Measurements from ENCODE around the gene ST3GAL5.

Gene ST3GAL5

DNA sequence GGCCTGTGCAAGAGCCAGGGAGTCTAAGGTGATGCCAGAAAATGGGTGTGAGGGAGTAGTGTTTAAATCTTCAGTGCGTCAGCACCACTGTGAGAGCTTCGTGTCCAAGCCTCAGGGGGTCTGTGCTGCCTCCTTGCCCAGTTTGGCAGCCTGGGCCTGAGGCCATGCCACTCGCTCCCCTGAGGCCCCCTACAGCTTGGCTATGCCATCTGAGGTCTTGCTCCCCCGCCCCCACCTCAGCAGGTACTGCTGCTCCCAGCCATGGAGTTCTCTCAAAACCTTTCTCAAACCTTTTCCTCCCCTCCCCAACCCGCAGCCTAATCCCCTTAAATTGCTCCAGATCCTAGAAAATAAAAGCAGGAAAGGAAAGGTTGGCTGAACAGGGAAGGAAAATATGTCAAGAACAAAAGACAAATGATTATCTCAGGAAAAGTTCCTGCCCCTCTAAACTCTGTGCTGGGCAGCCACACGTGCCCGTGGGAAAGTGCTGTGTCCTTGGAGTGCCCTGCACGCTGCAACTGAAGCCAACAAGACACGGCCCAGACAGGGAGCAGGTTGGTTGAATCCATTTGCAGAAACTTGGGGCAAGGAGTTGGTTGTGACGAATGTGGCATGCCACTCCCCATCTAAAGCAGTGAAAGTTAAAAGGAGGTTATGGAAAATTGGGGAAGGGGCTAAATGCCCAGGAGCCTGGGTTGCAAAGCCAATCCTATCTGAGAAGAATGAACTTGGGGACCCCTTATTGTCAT lies 73.8 kb downstream of the ST3GAL5 start:
- H2BK15ac ChIP-seq (ENCODE audit: low read length): no peak overlapping the region
- no peak overlapping the region for H2BK12ac ChIP-seq (ENCODE audit: low read length)
- H3K4me2 ChIP-seq (ENCODE audit: insufficient read depth, low read length, poor library complexity, severe bottlenecking): no peak overlapping the region
- no CpG with 5 or more reads among the region's 10 CpGs for WGBS, 2 donors (ENCODE audit: extremely low coverage in 2 of 2, insufficient read length in 2 of 2, insufficient replicate concordance in 1 of 2)
- no peak overlapping the region for H4K91ac ChIP-seq (ENCODE audit: low read depth, low read length, poor library complexity)
- H3K23ac ChIP-seq (ENCODE audit: low read depth, low read length, poor library complexity): no peak overlapping the region
- H3K79me1 ChIP-seq (ENCODE audit: low read depth, low read length): no peaks in the 10 kb centered on the region
- no peak overlapping the region for H2BK120ac ChIP-seq (ENCODE audit: low read depth, low read length)
- H3K27me3 ChIP-seq (ENCODE audit: control insufficient read depth in 3 of 3, insufficient read depth in 3 of 3, low read depth in 1 of 3, low read length in 3 of 3): no peaks in the 10 kb centered on the region
- H2AFZ ChIP-seq (ENCODE audit: low read length): no peak overlapping the region
- H3K4me3 ChIP-seq (ENCODE audit: low read length in 2 of 2): no peak overlapping the region
- H3K27ac ChIP-seq (replicated peaks; ENCODE audit: low read length): no peak overlapping the region
- H3K9ac ChIP-seq (ENCODE audit: low read depth, low read length, poor library complexity): no peak overlapping the region
- H3K9me3 ChIP-seq (replicated peaks in 1 of 2; ENCODE audit: control insufficient read depth in 2 of 2, insufficient read depth in 1 of 2, low read depth in 1 of 2, low read length in 2 of 2): no peaks in the 10 kb centered on the region
- H3K4me1 ChIP-seq (ENCODE audit: control insufficient read depth in 2 of 2, insufficient read depth in 1 of 2, low read depth in 1 of 2, low read length in 2 of 2): peaks cover 0 to 3% of the 10 kb centered on the region in 2 donors
- no peak overlapping the region for H2AK5ac ChIP-seq (ENCODE audit: low read depth, low read length)
- H3K4ac ChIP-seq (ENCODE audit: low read length): no peak overlapping the region
- H4K8ac ChIP-seq (ENCODE audit: low read depth, low read length): no peak overlapping the region
- no peak for DNase-seq (ENCODE audit: low spot score)
- H3K36me3 ChIP-seq (replicated peaks in 1 of 2; ENCODE audit: control insufficient read depth in 2 of 2, insufficient read depth in 2 of 2, low read length in 2 of 2): no peaks in the 10 kb centered on the region
- no peak overlapping the region for H2BK5ac ChIP-seq (ENCODE audit: low read length)
- peak overlapping the region; percentile 5 for H3K18ac ChIP-seq (ENCODE audit: low read length)
- H3K14ac ChIP-seq (ENCODE audit: low read length): no peak overlapping the region

DNA sequence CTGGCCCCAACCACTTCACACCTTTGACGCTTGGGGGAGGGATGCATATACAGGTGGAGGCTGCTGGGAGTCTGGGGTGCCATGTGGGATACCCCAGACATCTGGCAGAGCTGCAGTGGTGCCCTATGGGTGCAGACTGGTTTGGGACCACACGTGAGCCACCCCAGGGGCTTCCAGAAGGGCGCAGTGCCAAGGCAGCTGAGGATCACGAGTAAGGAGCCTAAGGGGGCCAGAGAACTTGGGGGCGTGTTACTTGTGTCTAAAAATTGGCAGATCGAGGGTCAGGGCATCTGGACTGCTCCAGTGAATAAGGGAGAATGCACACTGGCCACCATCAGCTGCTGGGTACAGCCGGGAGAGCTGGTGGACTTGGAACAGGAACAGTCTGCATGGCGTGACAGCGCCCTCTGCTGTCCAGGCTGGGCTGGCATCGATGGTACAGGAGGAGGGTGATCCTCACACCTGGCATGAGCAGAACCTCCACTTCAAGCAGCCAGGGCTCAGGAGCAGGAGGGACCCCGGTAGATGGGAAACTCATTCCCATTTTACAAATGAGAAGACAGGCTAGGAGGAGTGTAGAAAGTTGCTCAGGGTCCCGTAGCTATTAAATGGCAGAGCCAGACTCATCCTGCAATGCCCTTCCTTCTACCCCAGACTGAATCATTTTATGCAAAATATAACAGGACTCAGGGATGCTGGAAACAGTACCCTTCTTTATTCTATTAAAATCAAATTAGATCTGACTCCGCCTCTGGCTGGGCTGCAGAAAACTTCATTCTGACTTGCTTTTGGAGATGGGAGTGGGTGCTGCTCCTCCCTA lies 74.6 kb downstream of the ST3GAL5 start:
- no peaks in the 10 kb centered on the region for H3K36me3 ChIP-seq (replicated peaks in 1 of 2; ENCODE audit: control insufficient read depth in 2 of 2, insufficient read depth in 2 of 2, low read length in 2 of 2)
- peak overlapping the region; percentile 33 for H3K9ac ChIP-seq (ENCODE audit: low read depth, low read length, poor library complexity)
- no peaks in the 10 kb centered on the region for H3K9me3 ChIP-seq (replicated peaks in 1 of 2; ENCODE audit: control insufficient read depth in 2 of 2, insufficient read depth in 1 of 2, low read depth in 1 of 2, low read length in 2 of 2)
- peaks cover 0 to 3% of the 10 kb centered on the region in 2 donors for H3K4me1 ChIP-seq (ENCODE audit: control insufficient read depth in 2 of 2, insufficient read depth in 1 of 2, low read depth in 1 of 2, low read length in 2 of 2)
- no peak overlapping the region for H3K4ac ChIP-seq (ENCODE audit: low read length)
- peak overlapping the region; percentile 66 for H2AK5ac ChIP-seq (ENCODE audit: low read depth, low read length)
- peak; percentile 81 for DNase-seq (ENCODE audit: low spot score)
- H2BK120ac ChIP-seq (ENCODE audit: low read depth, low read length): no peak overlapping the region
- no peak overlapping the region for H2BK5ac ChIP-seq (ENCODE audit: low read length)
- H3K79me1 ChIP-seq (ENCODE audit: low read depth, low read length): no peaks in the 10 kb centered on the region
- H3K27me3 ChIP-seq (ENCODE audit: control insufficient read depth in 3 of 3, insufficient read depth in 3 of 3, low read depth in 1 of 3, low read length in 3 of 3): no peaks in the 10 kb centered on the region
- no peak overlapping the region for H4K91ac ChIP-seq (ENCODE audit: low read depth, low read length, poor library complexity)
- no peak overlapping the region for H4K8ac ChIP-seq (ENCODE audit: low read depth, low read length)
- no peak overlapping the region for H3K23ac ChIP-seq (ENCODE audit: low read depth, low read length, poor library complexity)
- no peak overlapping the region for H3K14ac ChIP-seq (ENCODE audit: low read length)
- H3K4me3 ChIP-seq (ENCODE audit: low read length in 2 of 2): no peak overlapping the region
- peak overlapping the region; percentile 54 for H2AFZ ChIP-seq (ENCODE audit: low read length)
- WGBS, 2 donors (ENCODE audit: extremely low coverage in 2 of 2, insufficient read length in 2 of 2, insufficient replicate concordance in 1 of 2): no CpG with 5 or more reads among the region's 13 CpGs
- H2BK15ac ChIP-seq (ENCODE audit: low read length): no peak overlapping the region
- H3K4me2 ChIP-seq (ENCODE audit: insufficient read depth, low read length, poor library complexity, severe bottlenecking): no peak overlapping the region
- H3K27ac ChIP-seq (replicated peaks; ENCODE audit: low read length): no peak overlapping the region
- no peak overlapping the region for H2BK12ac ChIP-seq (ENCODE audit: low read length)
- peak overlapping the region; percentile 68 for H3K18ac ChIP-seq (ENCODE audit: low read length)

DNA sequence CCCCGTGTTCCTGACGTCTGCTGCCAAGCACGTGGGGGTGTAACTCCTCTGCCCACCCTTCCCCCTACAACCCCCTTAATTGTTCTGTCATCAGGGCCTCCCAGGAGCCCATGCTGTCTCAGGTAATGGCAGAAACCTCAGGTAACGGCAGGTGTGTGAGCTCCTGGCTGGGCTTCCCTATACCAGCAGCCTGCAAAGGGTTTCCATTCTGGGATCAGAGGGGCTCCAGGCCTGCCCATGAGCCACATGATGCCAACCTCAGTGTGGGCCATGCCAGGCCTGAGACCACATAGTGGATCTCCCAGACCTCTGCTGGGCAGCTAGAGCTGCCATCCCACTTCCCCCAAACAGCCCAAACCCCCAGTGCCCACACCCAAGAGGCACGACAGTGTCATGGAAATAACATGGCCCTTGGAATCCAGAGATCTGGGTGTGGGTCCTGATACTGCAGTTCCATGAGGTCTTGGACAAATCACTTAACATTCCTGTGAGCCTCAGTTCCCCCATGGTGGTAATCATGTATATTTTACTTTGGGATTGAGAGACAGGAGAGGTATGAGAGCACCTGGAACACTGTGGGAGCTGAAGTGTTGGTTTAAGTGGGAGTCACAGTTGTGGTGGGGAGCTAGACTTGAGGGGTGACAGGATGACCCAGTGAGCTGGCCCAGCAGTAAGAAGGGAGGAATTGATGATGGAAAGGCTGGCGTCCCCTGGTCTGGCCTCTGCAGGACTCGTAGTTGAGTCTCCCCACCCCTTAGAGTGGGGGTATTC lies 75.4 kb downstream of the ST3GAL5 start:
- no peak for DNase-seq (ENCODE audit: low spot score)
- peak overlapping the region; percentile 33 for H3K9ac ChIP-seq (ENCODE audit: low read depth, low read length, poor library complexity)
- H3K4ac ChIP-seq (ENCODE audit: low read length): no peak overlapping the region
- no peak overlapping the region for H2AFZ ChIP-seq (ENCODE audit: low read length)
- H2BK5ac ChIP-seq (ENCODE audit: low read length): no peak overlapping the region
- no peak overlapping the region for H4K91ac ChIP-seq (ENCODE audit: low read depth, low read length, poor library complexity)
- H2AK5ac ChIP-seq (ENCODE audit: low read depth, low read length): peak overlapping the region; percentile 66
- no peaks in the 10 kb centered on the region for H3K79me1 ChIP-seq (ENCODE audit: low read depth, low read length)
- no peak overlapping the region for H3K4me2 ChIP-seq (ENCODE audit: insufficient read depth, low read length, poor library complexity, severe bottlenecking)
- H2BK12ac ChIP-seq (ENCODE audit: low read length): no peak overlapping the region
- no CpG with 5 or more reads among the region's 7 CpGs for WGBS, 2 donors (ENCODE audit: extremely low coverage in 2 of 2, insufficient read length in 2 of 2, insufficient replicate concordance in 1 of 2)
- no peak overlapping the region for H2BK120ac ChIP-seq (ENCODE audit: low read depth, low read length)
- H3K4me3 ChIP-seq (ENCODE audit: low read length in 2 of 2): no peak overlapping the region
- peak overlapping the region; percentile 68 for H3K18ac ChIP-seq (ENCODE audit: low read length)
- H2BK15ac ChIP-seq (ENCODE audit: low read length): no peak overlapping the region
- no peak overlapping the region for H3K23ac ChIP-seq (ENCODE audit: low read depth, low read length, poor library complexity)
- no peak overlapping the region for H4K8ac ChIP-seq (ENCODE audit: low read depth, low read length)
- H3K36me3 ChIP-seq (replicated peaks in 1 of 2; ENCODE audit: control insufficient read depth in 2 of 2, insufficient read depth in 2 of 2, low read length in 2 of 2): no peaks in the 10 kb centered on the region
- no peak overlapping the region for H3K27ac ChIP-seq (replicated peaks; ENCODE audit: low read length)
- H3K4me1 ChIP-seq (ENCODE audit: control insufficient read depth in 2 of 2, insufficient read depth in 1 of 2, low read depth in 1 of 2, low read length in 2 of 2): peaks cover 0 to 3% of the 10 kb centered on the region in 2 donors
- no peaks in the 10 kb centered on the region for H3K27me3 ChIP-seq (ENCODE audit: control insufficient read depth in 3 of 3, insufficient read depth in 3 of 3, low read depth in 1 of 3, low read length in 3 of 3)
- H3K9me3 ChIP-seq (replicated peaks in 1 of 2; ENCODE audit: control insufficient read depth in 2 of 2, insufficient read depth in 1 of 2, low read depth in 1 of 2, low read length in 2 of 2): no peaks in the 10 kb centered on the region
- H3K14ac ChIP-seq (ENCODE audit: low read length): no peak overlapping the region

Data from neuronal stem cell (in vitro differentiated cells).